GM23248 (cell line): ENCODE data around the gene CST5. TPM values are rescaled to one million over a fixed set of nuclear protein-coding genes. Genes with fewer than 3 reads are reported as not detected.

ENCODE experiments used
- DNase-seq: peaks from one replicate; pipeline ENCODE4 v3.0.0-alpha.2; 2015
- H2AFZ ChIP-seq: fragments of 200-600 bp; sonication (generic); 2 replicates; pipeline ENCODE4 v1.6.1; 2016; ENCODE audit warnings: antibody characterized with exemption
- H3F3A ChIP-seq: fragments of 200-600 bp; sonication (generic); 2 replicates; pipeline ENCODE4 v1.6.1; 2016; ENCODE audit warnings: mild to moderate bottlenecking, antibody characterized with exemption, mixed run types; ENCODE audit not compliant: insufficient read depth
- H3K27ac ChIP-seq: fragments of 200-600 bp; sonication (generic); 2 replicates; pipeline ENCODE4 v1.5.1; 2016; ENCODE audit warnings: mild to moderate bottlenecking
- H3K27me3 ChIP-seq: fragments of 200-600 bp; sonication (generic); replicated peaks from 2 replicates; pipeline ENCODE4 v1.6.1; 2016; ENCODE audit warnings: mild to moderate bottlenecking; ENCODE audit not compliant: insufficient read depth
- H3K36me3 ChIP-seq: fragments of 200-600 bp; sonication (generic); 2 replicates; pipeline ENCODE4 v1.6.1; 2016; ENCODE audit warnings: low read depth, mild to moderate bottlenecking
- H3K4me1 ChIP-seq: fragments of 200-600 bp; sonication (generic); 2 replicates; pipeline ENCODE4 v1.6.1; 2016; ENCODE audit warnings: mild to moderate bottlenecking; ENCODE audit not compliant: insufficient read depth
- H3K4me2 ChIP-seq: fragments of 200-600 bp; sonication (generic); one replicate; pipeline ENCODE4 v1.6.1; 2016; ENCODE audit warnings: mild to moderate bottlenecking; ENCODE audit not compliant: unreplicated experiment
- H3K4me3 ChIP-seq: fragments of 200-600 bp; sonication (generic); 2 replicates; pipeline ENCODE4 v1.5.1; 2016; ENCODE audit warnings: mild to moderate bottlenecking
- H3K79me2 ChIP-seq: fragments of 200-600 bp; sonication (generic); 2 replicates; pipeline ENCODE4 v1.6.1; 2016; ENCODE audit warnings: mild to moderate bottlenecking; ENCODE audit not compliant: insufficient read depth
- H3K9ac ChIP-seq: fragments of 200-600 bp; sonication (generic); 2 replicates; pipeline ENCODE4 v1.6.1; 2016; ENCODE audit warnings: mild to moderate bottlenecking
- H3K9me2 ChIP-seq: fragments of 200-600 bp; sonication (generic); 2 replicates; pipeline ENCODE4 v1.6.1; 2016; ENCODE audit warnings: mixed run types, mild to moderate bottlenecking, moderate library complexity; ENCODE audit not compliant: insufficient read depth
- H3K9me3 ChIP-seq: fragments of 200-600 bp; sonication (generic); one replicate; pipeline ENCODE4 v1.6.1; 2017; ENCODE audit warnings: low read depth
- H4K20me1 ChIP-seq: fragments of 200-600 bp; sonication (generic); 2 replicates; pipeline ENCODE4 v1.6.0; 2016; ENCODE audit not compliant: insufficient read depth
- EZH2 ChIP-seq: fragments of 200-600 bp; sonication (generic); IDR thresholded peaks from 2 replicates; pipeline ENCODE4 v1.6.1; 2018; ENCODE audit warnings: antibody characterized with exemption, mild to moderate bottlenecking; ENCODE audit not compliant: insufficient read depth, poor library complexity, severe bottlenecking
- EZH2phosphoT487 ChIP-seq: fragments of 200-600 bp; sonication (generic); IDR thresholded peaks from 2 replicates; pipeline ENCODE4 v1.6.1; 2018; ENCODE audit warnings: antibody characterized with exemption, moderate library complexity, mild to moderate bottlenecking, low read depth; ENCODE audit not compliant: insufficient read depth
- WGBS, 2 experiments: methylation state at CpG; one replicate each; pipeline ENCODE4 v1.1.6; 2015 to 2017; ENCODE audit warnings: low lambda C conversion rate in 2 of 2, low coverage in 1 of 2; ENCODE audit errors: missing lambda C conversion rate in 2 of 2; 5-methylcytosine and 5-hydroxymethylcytosine counted together
- in situ Hi-C: fragments of 300-500 bp; cut with MboI; formaldehyde crosslinking; loops from 2 replicates; pipeline ENCODE4 v1.15.0; 2020
- polyA plus RNA-seq: library from polyadenylated mRNA; unstranded; fragments of >200 nt; fragmentation: Nextera tagmentation; extraction: Ambion mirVana; gene quantifications from 2 replicates; pipeline ENCODE4 v1.2.1, GENCODE V29; 2016
- total RNA-seq: library from RNA; depleted of rRNA; stranded (reverse); fragments of >200 nt; shearing (Covaris generic); gene quantifications from 2 replicates; pipeline ENCODE4 v1.2.3, GENCODE V29; 2014

The CST5 gene
- total and polyA plus RNA-seq, 2 experiments from 2014 or later = not detected

GRCh38 chr20:23857962-23858595 is 21.5 kb downstream of the CST5 start:
- 37 to 39% methylated on average over 7 to 9 of the region's 9 CpGs for WGBS, 2 experiments
- Histone ChIP-seq H3K9me2 (no peaks in the 10 kb centered on the region), H3K79me2 (no peaks in the 10 kb centered on the region), H3K4me3 (no peak overlapping the region), H3K4me1 (no peaks in the 10 kb centered on the region), H3K9me3 (no peaks in the 10 kb centered on the region), H4K20me1 (no peaks in the 10 kb centered on the region), H3K9ac (no peak overlapping the region), H3K27me3 (no peaks in the 10 kb centered on the region), H2AFZ (no peak overlapping the region), H3K4me2 (no peak overlapping the region), H3K27ac (no peak overlapping the region), H3F3A (no peaks in the 10 kb centered on the region), H3K36me3 (no peaks in the 10 kb centered on the region)
- no peak for DNase-seq
- in situ Hi-C loops = no loop called here
- TF ChIP-seq EZH2phosphoT487 (no peak), EZH2 (no peak)

DNA sequence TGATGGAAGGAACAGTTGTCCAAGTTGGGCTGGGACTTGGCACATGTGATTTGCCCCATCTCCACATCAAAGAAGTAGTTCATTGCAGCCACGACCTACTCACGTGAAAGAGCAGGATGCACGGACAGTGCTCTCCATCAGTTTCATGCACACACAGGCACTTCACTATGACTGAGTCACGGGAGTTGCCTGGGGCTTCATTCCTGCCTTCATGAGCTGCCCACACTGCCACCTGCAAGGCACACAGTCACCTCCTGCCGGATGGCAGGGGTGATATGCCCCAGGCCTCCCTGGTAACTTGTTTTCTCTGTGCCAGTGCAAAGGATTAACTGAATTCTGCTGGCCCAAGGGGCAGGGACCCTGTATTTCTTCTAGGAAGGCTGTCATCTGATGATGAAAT is 22.8 kb downstream of the CST5 start:
- TF ChIP-seq EZH2phosphoT487 (no peak), EZH2 (no peak)
- Histone ChIP-seq H2AFZ (no peak overlapping the region), H3K9me3 (no peaks in the 10 kb centered on the region), H3K27ac (no peak overlapping the region), H3K79me2 (no peaks in the 10 kb centered on the region), H3K36me3 (no peaks in the 10 kb centered on the region), H3K9me2 (no peaks in the 10 kb centered on the region), H3F3A (no peaks in the 10 kb centered on the region), H3K9ac (no peak overlapping the region), H3K27me3 (no peaks in the 10 kb centered on the region), H3K4me2 (no peak overlapping the region), H3K4me3 (no peak overlapping the region), H4K20me1 (no peaks in the 10 kb centered on the region), H3K4me1 (no peaks in the 10 kb centered on the region)
- in situ Hi-C loops = no loop called here
- no peak for DNase-seq
- WGBS, 2 experiments = 44 to 54% methylated on average over 5 of the region's 5 CpGs

DNA sequence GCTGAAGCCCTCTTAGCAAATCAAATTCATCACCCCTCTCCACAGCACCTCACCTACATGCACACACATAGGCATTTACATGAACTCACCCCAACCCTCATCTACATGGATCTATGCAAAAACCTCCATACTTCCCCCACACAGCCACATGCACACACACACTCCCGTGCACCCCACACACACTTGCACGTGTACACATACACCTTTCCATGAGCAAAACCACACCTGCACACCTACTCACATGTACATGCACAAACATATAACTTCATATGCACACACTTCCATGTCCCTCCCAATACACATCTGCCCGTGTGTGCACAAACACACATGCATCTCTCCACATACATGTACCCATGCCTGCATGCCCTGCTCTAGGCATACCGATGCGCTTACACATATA is 23.3 kb downstream of the CST5 start:
- TF ChIP-seq EZH2phosphoT487 = no peak
- TF ChIP-seq EZH2 = no peak
- 32 to 47% methylated on average over 5 of the region's 5 CpGs for WGBS, 2 experiments

DNA sequence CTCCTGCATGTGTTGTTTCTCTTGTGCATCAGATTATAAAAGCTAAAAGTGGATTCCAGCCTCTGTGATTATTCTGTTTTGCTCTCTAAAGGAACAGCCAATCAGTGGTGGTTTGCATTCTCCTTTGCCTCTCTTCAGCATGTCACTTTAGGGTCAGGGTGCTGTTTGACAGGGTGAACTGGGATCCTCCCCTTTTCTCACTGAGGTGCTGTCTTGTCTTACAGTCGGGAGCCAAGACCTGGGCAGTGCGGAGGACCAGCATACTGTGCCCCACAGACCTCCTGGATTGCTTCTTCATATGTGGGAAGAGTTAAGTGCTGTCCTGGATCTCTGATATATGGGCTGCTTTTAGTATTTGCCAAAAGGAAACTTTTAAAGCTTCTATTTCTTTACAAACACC is 37.9 kb downstream of the CST5 start:
- in situ Hi-C loops = no loop called here
- DNase-seq = no peak
- H3K27me3 ChIP-seq = no peaks in the 10 kb centered on the region
- no peaks in the 10 kb centered on the region for H3K36me3 ChIP-seq
- H3K27ac ChIP-seq = no peak overlapping the region
- H4K20me1 ChIP-seq = no peaks in the 10 kb centered on the region
- no peak for TF ChIP-seq EZH2phosphoT487
- no peak for TF ChIP-seq EZH2
- WGBS, 2 experiments = 18 to 32% methylated on average over 2 of the region's 2 CpGs
- H3K9me2 ChIP-seq = no peaks in the 10 kb centered on the region
- no peak overlapping the region for H3K4me3 ChIP-seq
- H3F3A ChIP-seq = no peaks in the 10 kb centered on the region
- no peaks in the 10 kb centered on the region for H3K79me2 ChIP-seq
- H3K4me1 ChIP-seq = no peaks in the 10 kb centered on the region
- no peak overlapping the region for H3K4me2 ChIP-seq
- no peak overlapping the region for H2AFZ ChIP-seq
- H3K9me3 ChIP-seq = no peaks in the 10 kb centered on the region
- no peak overlapping the region for H3K9ac ChIP-seq

More for the DNA sequence above, 23.3 kb downstream of the CST5 start:
- in situ Hi-C loops = no loop called here
- Histone ChIP-seq H3K27ac (no peak overlapping the region), H2AFZ (no peak overlapping the region), H3K4me1 (no peaks in the 10 kb centered on the region), H4K20me1 (no peaks in the 10 kb centered on the region), H3K9me2 (no peaks in the 10 kb centered on the region), H3F3A (no peaks in the 10 kb centered on the region), H3K27me3 (no peaks in the 10 kb centered on the region), H3K4me2 (no peak overlapping the region), H3K79me2 (no peaks in the 10 kb centered on the region), H3K36me3 (no peaks in the 10 kb centered on the region), H3K4me3 (no peak overlapping the region), H3K9me3 (no peaks in the 10 kb centered on the region), H3K9ac (no peak overlapping the region)
- no peak for DNase-seq
